Measurements from ENCODE around the gene MAN2B1.

DNA sequence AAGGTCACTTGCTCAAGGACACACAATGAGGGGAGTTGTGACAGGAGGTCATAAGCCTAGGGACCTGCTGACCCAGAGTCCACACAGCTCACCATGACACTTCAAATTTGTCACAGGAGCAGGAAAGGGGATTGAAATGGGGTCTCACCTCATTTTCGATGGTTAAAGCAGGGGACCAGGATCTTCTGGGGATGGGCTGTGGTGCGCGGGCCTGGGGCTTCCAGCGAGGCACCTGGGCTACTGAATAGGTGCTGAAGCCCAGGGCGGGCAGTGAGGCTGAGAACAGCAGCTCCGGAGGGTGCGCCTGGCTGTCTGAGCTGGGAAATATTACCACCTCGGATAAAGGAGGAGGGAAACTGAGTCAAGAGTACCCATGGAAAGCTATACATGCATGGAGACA lies 11.0 kb downstream of the MAN2B1 start:
- TF ChIP-seq, protein P1, sequence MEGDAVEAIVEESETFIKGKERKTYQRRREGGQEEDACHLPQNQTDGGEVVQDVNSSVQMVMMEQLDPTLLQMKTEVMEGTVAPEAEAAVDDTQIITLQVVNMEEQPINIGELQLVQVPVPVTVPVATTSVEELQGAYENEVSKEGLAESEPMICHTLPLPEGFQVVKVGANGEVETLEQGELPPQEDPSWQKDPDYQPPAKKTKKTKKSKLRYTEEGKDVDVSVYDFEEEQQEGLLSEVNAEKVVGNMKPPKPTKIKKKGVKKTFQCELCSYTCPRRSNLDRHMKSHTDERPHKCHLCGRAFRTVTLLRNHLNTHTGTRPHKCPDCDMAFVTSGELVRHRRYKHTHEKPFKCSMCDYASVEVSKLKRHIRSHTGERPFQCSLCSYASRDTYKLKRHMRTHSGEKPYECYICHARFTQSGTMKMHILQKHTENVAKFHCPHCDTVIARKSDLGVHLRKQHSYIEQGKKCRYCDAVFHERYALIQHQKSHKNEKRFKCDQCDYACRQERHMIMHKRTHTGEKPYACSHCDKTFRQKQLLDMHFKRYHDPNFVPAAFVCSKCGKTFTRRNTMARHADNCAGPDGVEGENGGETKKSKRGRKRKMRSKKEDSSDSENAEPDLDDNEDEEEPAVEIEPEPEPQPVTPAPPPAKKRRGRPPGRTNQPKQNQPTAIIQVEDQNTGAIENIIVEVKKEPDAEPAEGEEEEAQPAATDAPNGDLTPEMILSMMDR (conservative IDR thresholded peaks at IDR 0.05 in 1 of 2, IDR thresholded peaks at IDR 0.05 in 1 of 2; ENCODE audit: extremely low read depth in 1 of 2, insufficient read depth in 1 of 2, low read depth in 1 of 2, low read length in 2 of 2): no peak
- TF ChIP-seq EZH2 (IDR thresholded peaks at IDR 0.05; ENCODE audit: borderline replicate concordance, low read length): no peak

All from mammary epithelial cell (primary cell).